ENCODE measurements around the gene WNT3A. TPM values are rescaled to one million over a fixed set of nuclear protein-coding genes. Genes with fewer than 3 reads are reported as not detected.

WNT3A gene
- total RNA-seq, 1 experiment from 2014 or later, result 1.0 TPM

GRCh38 chr1:228105270-228105995 is 98.6 kb downstream of the WNT3A start:
- Histone ChIP-seq H3K4me1 (ENCODE audit: insufficient read depth, low read length) (peaks cover 38% of the 10 kb centered on the region), H3K36me3 (ENCODE audit: low read depth, low read length) (peaks cover 23% of the 10 kb centered on the region; the same call in 1 of the 2 replicates), H3K4me3 (ENCODE audit: low read length) (no peak overlapping the region), H3K9ac (ENCODE audit: low read length) (no peak overlapping the region), H3K27me3 (ENCODE audit: low read length) (no peaks in the 10 kb centered on the region), H3K9me3 (ENCODE audit: low read length) (no peaks in the 10 kb centered on the region), H3K79me2 (ENCODE audit: low read length) (peaks cover 51% of the 10 kb centered on the region), H3F3A (ENCODE audit: low read length, unreplicated experiment) (peaks cover 12% of the 10 kb centered on the region), H2AFZ (ENCODE audit: low read length) (no peak overlapping the region), H3K4me2 (ENCODE audit: low read length) (no peak overlapping the region), H3K9me2 (replicated peaks; ENCODE audit: low read length) (no peaks in the 10 kb centered on the region), H3K27ac (ENCODE audit: low read length) (no peak overlapping the region), H4K20me1 (ENCODE audit: low read length) (peaks cover 7% of the 10 kb centered on the region)
- ATAC-seq (no peak), DNase-seq (no peak)
- ChIA-PET POLR2A (ENCODE audit: unreplicated experiment) (no interaction called here), CTCF (no interaction called here)
- intact Hi-C loops (cut with micrococcal nuclease), result loop anchor here (10.0 kb wide), 1 partner anchor 541 kb away; the partner anchor contains the start of gene ZNF678
- BruUV-seq (replicated peaks), result no TSS peak
- no peak for TF ChIP-seq CTCF (conservative IDR thresholded peaks at IDR 0.05; ENCODE audit: low read depth, low read length)
- TF ChIP-seq EZH2 (IDR thresholded peaks at IDR 0.05; ENCODE audit: low read length, unreplicated experiment), result no peak
- TF ChIP-seq EZH2phosphoT487 (IDR thresholded peaks at IDR 0.05; ENCODE audit: borderline replicate concordance, low read length), result no peak

GRCh38 chr1:228105996-228106799 is 99.4 kb downstream of the WNT3A start:
- DNase-seq, result no peak
- no peak overlapping the region for H3K27ac ChIP-seq (ENCODE audit: low read length)
- H3K79me2 ChIP-seq (ENCODE audit: low read length), result peaks cover 43% of the 10 kb centered on the region
- peaks cover 1% of the 10 kb centered on the region; the same call in 1 of the 2 replicates for H4K20me1 ChIP-seq (ENCODE audit: low read length)
- POLR2A ChIA-PET (ENCODE audit: unreplicated experiment), result no interaction called here
- CTCF ChIA-PET, result no interaction called here
- H3K27me3 ChIP-seq (ENCODE audit: low read length), result no peaks in the 10 kb centered on the region
- TF ChIP-seq EZH2phosphoT487 (IDR thresholded peaks at IDR 0.05; ENCODE audit: borderline replicate concordance, low read length), result no peak
- TF ChIP-seq CTCF (conservative IDR thresholded peaks at IDR 0.05; ENCODE audit: low read depth, low read length), result no peak
- TF ChIP-seq EZH2 (IDR thresholded peaks at IDR 0.05; ENCODE audit: low read length, unreplicated experiment), result no peak
- intact Hi-C loops (cut with micrococcal nuclease), result loop anchor here (10.0 kb wide), 1 partner anchor 541 kb away; the partner anchor contains the start of gene ZNF678
- no peaks in the 10 kb centered on the region for H3K9me3 ChIP-seq (ENCODE audit: low read length)
- no peak overlapping the region for H3K9ac ChIP-seq (ENCODE audit: low read length)
- no TSS peak for BruUV-seq (replicated peaks)
- H3K4me2 ChIP-seq (ENCODE audit: low read length), result no peak overlapping the region
- H3K36me3 ChIP-seq (ENCODE audit: low read depth, low read length), result peaks cover 17% of the 10 kb centered on the region; the same call in 1 of the 2 replicates
- no peak overlapping the region for H2AFZ ChIP-seq (ENCODE audit: low read length)
- peaks cover 36% of the 10 kb centered on the region for H3K4me1 ChIP-seq (ENCODE audit: insufficient read depth, low read length)
- no peak overlapping the region for H3K4me3 ChIP-seq (ENCODE audit: low read length)
- ATAC-seq, result no peak
- H3K9me2 ChIP-seq (replicated peaks; ENCODE audit: low read length), result no peaks in the 10 kb centered on the region
- peaks cover 4% of the 10 kb centered on the region for H3F3A ChIP-seq (ENCODE audit: low read length, unreplicated experiment)

All from PC-3 (cell line).